Renal pelvis (tissue), 4 donors: ENCODE measurements around the gene TAS2R41. TPM values are rescaled to one million over a fixed set of nuclear protein-coding genes. Genes with fewer than 3 reads are reported as not detected.

ENCODE experiments used
- DNase-seq: peaks from one replicate; pipeline ENCODE4 v3.0.0-alpha.2; 2013
- polyA plus RNA-seq, 3 donors: library from polyadenylated mRNA; unstranded; fragments of 120-200 nt; gene quantifications; one replicate each; pipeline ENCODE4 v1.2.1, GENCODE V29; 2013; ENCODE audit not compliant: insufficient read length in 3 of 3

Gene TAS2R41
- polyA plus RNA-seq, 3 donors: not detected

GRCh38 chr7:143492799-143493739, 15.4 kb downstream of the TAS2R41 start:
- no peak for DNase-seq

- DNase-seq: no peak
Observed at GRCh38 chr7:143493751-143494150, 16.1 kb downstream of the TAS2R41 start.

GRCh38 chr7:143494622-143495021, 16.9 kb downstream of the TAS2R41 start:
- DNase-seq: no peak

- DNase-seq: no peak
Observed at GRCh38 chr7:143495851-143496250, 18.2 kb downstream of the TAS2R41 start.

GRCh38 chr7:143496263-143496662, 18.6 kb downstream of the TAS2R41 start:
- DNase-seq: no peak

GRCh38 chr7:143497008-143497795, 19.5 kb downstream of the TAS2R41 start:
- DNase-seq: no peak

GRCh38 chr7:143499246-143499645, 21.6 kb downstream of the TAS2R41 start:
- DNase-seq: no peak

- DNase-seq: no peak
Observed at GRCh38 chr7:143499743-143500348, 22.2 kb downstream of the TAS2R41 start.

GRCh38 chr7:143503261-143503660, 25.6 kb downstream of the TAS2R41 start:
- DNase-seq: peak; percentile 67

GRCh38 chr7:143504215-143504936, 26.7 kb downstream of the TAS2R41 start:
- DNase-seq: no peak

GRCh38 chr7:143504937-143505297, 27.2 kb downstream of the TAS2R41 start:
- DNase-seq: no peak

GRCh38 chr7:143505838-143506237, 28.2 kb downstream of the TAS2R41 start:
- DNase-seq: no peak

GRCh38 chr7:143507094-143507518, 29.4 kb downstream of the TAS2R41 start:
- no peak for DNase-seq

GRCh38 chr7:143507534-143508055, 29.9 kb downstream of the TAS2R41 start:
- DNase-seq: no peak

GRCh38 chr7:143510854-143511592, 33.4 kb downstream of the TAS2R41 start:
- no peak for DNase-seq

GRCh38 chr7:143511593-143512047, 33.9 kb downstream of the TAS2R41 start:
- no peak for DNase-seq

- no peak for DNase-seq
Observed at GRCh38 chr7:143512488-143513340, 35.0 kb downstream of the TAS2R41 start.

GRCh38 chr7:143514487-143514886, 36.8 kb downstream of the TAS2R41 start:
- no peak for DNase-seq

- DNase-seq: no peak
Observed at GRCh38 chr7:143514995-143515735, 37.5 kb downstream of the TAS2R41 start.
